Prostate gland (tissue), 2 donors: Measurements from ENCODE around the gene EXOSC5.

ENCODE experiments used
- CTCF ChIP-seq, 4 experiments: fragments of 200-600 bp in 2 of 4; fragments of 450-650 bp in 2 of 4; sonication (generic) in 2 of 4; IDR thresholded peaks; 1 replicate in 3 of 4; 2 replicates in 1 of 4; pipeline ENCODE4 v1.5.1; 2016 to 2019; ENCODE audit warnings: antibody characterized with exemption in 4 of 4, mild to moderate bottlenecking in 2 of 4, moderate library complexity in 2 of 4
- POLR2AphosphoS5 ChIP-seq: sonication (generic); formaldehyde crosslinking; IDR thresholded peaks from one replicate; pipeline ENCODE4 v1.6.1; 2017; ENCODE audit warnings: antibody characterized with exemption

DNA sequence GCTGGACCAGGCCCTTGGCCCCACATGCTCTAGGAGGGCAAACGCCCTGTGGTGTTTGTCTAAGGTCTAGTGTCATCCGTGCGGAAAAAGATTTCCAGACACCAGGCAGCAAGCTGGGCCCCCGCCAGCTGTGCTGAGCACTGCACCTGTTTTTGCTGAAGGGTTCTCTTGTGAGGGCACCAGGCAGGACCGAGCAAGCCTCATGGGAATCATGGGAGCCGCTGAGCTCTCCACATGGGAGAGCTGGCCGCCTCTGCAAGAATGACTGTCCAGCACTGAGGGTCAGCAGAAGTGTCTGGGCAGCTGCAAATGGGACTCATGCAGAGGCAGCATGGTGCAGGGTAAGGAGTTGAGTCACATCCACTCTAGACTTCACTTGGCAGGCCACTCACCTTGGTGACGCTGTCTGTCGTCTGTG lies 18.0 kb upstream of the EXOSC5 start:
- TF ChIP-seq CTCF (IDR thresholded peaks at IDR 0.05), result no peak
- TF ChIP-seq POLR2AphosphoS5, result no peak
